OCI-LY7 (cell line): ENCODE measurements around the gene PHYKPL. TPM values are rescaled to one million over a fixed set of nuclear protein-coding genes. Genes with fewer than 3 reads are reported as not detected.
"Not testable (repeated sequence)": the region's sequence is repeated elsewhere in the genome, so short reads cannot be mapped to it uniquely, and the experiment has no call there.

ENCODE experiments used
- BruUV-seq: library from RNA; stranded (reverse); fragments of 400-500 nt; replicated peaks from 2 replicates; lab custom pipeline; 2021; lab: Mats Ljungman, UMichigan
- CTCF ChIA-PET: fragments of 300-600 bp; sonication (Branson Sonifier 250); formaldehyde crosslinking; loops from one replicate; lab custom pipeline; 2022; ENCODE audit warnings: antibody characterized with exemption; ENCODE audit not compliant: unreplicated experiment; lab: Charles Lee
- POLR2A ChIA-PET: fragments of 300-600 bp; sonication (Branson Sonifier 250); formaldehyde crosslinking; loops from one replicate; lab custom pipeline; 2022; ENCODE audit warnings: antibody characterized with exemption; lab: Charles Lee
- DNase-seq: peaks from one replicate; pipeline ENCODE4 v3.0.0-alpha.2; 2015; ENCODE audit warnings: low spot score
- H2AFZ ChIP-seq: fragments of 200-600 bp; sonication (generic), shearing (Covaris generic); 2 replicates; pipeline ENCODE4 v1.6.1; 2014; ENCODE audit warnings: mild to moderate bottlenecking, antibody characterized with exemption, low read length, moderate library complexity
- H3K27ac ChIP-seq: fragments of 200-600 bp; sonication (generic); 2 replicates; pipeline ENCODE4 v1.5.1; 2014; ENCODE audit warnings: mixed run types, low read depth, mild to moderate bottlenecking, moderate library complexity, low read length, inconsistent platforms; ENCODE audit not compliant: poor library complexity, severe bottlenecking
- H3K36me3 ChIP-seq: fragments of 200-600 bp; sonication (generic); 2 replicates; pipeline ENCODE4 v1.6.1; 2014; ENCODE audit warnings: mild to moderate bottlenecking, antibody characterized with exemption, low read length, moderate library complexity, mixed read lengths; ENCODE audit not compliant: insufficient read depth
- H3K4me1 ChIP-seq: fragments of 200-600 bp; sonication (generic); 2 replicates; pipeline ENCODE4 v1.5.1; 2014; ENCODE audit warnings: mild to moderate bottlenecking, low read length; ENCODE audit not compliant: insufficient read depth, poor library complexity, severe bottlenecking
- H3K4me2 ChIP-seq: fragments of 200-600 bp; sonication (generic); 2 replicates; pipeline ENCODE4 v1.6.1; 2014; ENCODE audit warnings: mild to moderate bottlenecking, low read length
- H3K4me3 ChIP-seq: fragments of 200-600 bp; sonication (generic); 2 replicates; pipeline ENCODE4 v1.5.1; 2014; ENCODE audit warnings: mild to moderate bottlenecking, low read depth, low read length; ENCODE audit not compliant: poor library complexity, severe bottlenecking
- H3K79me2 ChIP-seq: fragments of 200-600 bp; sonication (generic); 2 replicates; pipeline ENCODE4 v1.6.1; 2016; ENCODE audit warnings: low read depth, mild to moderate bottlenecking, low read length, moderate library complexity, mixed read lengths; ENCODE audit not compliant: insufficient read depth
- H3K9me2 ChIP-seq: fragments of 200-600 bp; sonication (generic); 2 replicates; pipeline ENCODE4 v1.6.1; 2016; ENCODE audit warnings: mild to moderate bottlenecking, low read length, mixed read lengths; ENCODE audit not compliant: insufficient read depth
- H3K9me3 ChIP-seq: fragments of 200-600 bp; sonication (generic); 2 replicates; pipeline ENCODE4 v1.6.1; 2014; ENCODE audit warnings: mild to moderate bottlenecking, mixed run types, low read length, mixed read lengths
- H4K20me1 ChIP-seq: fragments of 200-600 bp; sonication (generic); 2 replicates; pipeline ENCODE4 v1.6.1; 2014; ENCODE audit warnings: mild to moderate bottlenecking, antibody characterized with exemption, low read length, moderate library complexity, mixed read lengths; ENCODE audit not compliant: insufficient read depth
- EZH2phosphoT487 ChIP-seq: fragments of 200-600 bp; sonication (generic); IDR thresholded peaks from 2 replicates; pipeline ENCODE4 v1.6.1; 2018; ENCODE audit warnings: low read depth, borderline replicate concordance, mild to moderate bottlenecking, mixed run types, antibody characterized with exemption, low read length, moderate library complexity, mixed read lengths
- intact Hi-C: fragments of 100-400 bp; cut with micrococcal nuclease; formaldehyde crosslinking; loops from one replicate; pipeline ENCODE4 v1.10.0; 2022; ENCODE audit not compliant: unreplicated experiment
- total RNA-seq, 2 experiments: library from RNA; depleted of rRNA in 1 of 2; stranded (reverse); fragments of >200 nt in 1 of 2; shearing (Covaris generic) in 1 of 2; gene quantifications; 2 replicates each; pipeline ENCODE4 v1.2.3, GENCODE V29; 2014 to 2022
- TF ChIP-seq, protein P1 (sequence below): fragments of 200-600 bp; sonication (generic); conservative IDR thresholded peaks from 2 replicates; pipeline ENCODE4 v1.5.1; 2014; ENCODE audit warnings: mild to moderate bottlenecking, antibody characterized with exemption, low read length, moderate library complexity, mixed read lengths

Gene PHYKPL
- total RNA-seq, 2 experiments from 2014 or later, result 86.3 to 146 TPM

DNA sequence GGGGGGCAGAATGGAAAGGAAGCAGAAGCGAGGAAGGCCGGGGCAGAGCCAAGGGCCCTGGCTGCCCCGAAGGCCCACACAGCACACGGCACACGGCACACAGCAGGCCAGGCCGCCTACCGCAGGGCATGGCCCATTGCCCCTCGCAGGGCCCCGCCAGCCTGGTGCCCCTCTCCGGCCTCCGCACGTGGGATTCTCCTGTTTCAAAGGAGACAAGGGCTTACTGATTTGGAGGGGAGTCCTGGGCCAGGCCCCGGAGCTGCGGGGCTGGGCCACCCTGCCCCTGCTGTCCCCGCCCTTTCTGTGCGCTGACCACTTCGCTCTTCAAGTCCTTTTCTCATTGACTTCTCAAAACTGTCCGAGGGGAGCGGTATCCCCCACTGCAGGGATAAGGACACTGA lies 7.7 kb upstream of the PHYKPL start:
- DNase-seq, result no peak
- Histone ChIP-seq H3K9me2 (no peaks in the 10 kb centered on the region), H3K79me2 (no peaks in the 10 kb centered on the region), H3K9me3 (no peaks in the 10 kb centered on the region), H3K36me3 (no peaks in the 10 kb centered on the region), H3K27ac (peak overlapping the region; percentile 3), H3K4me2 (peak overlapping the region; percentile 39), H3K4me3 (no peak overlapping the region), H2AFZ (peak overlapping the region; percentile 59), H3K4me1 (peaks cover 34% of the 10 kb centered on the region), H4K20me1 (no peaks in the 10 kb centered on the region)
- intact Hi-C loops, result no loop called here
- POLR2A ChIA-PET, result interaction anchor here (4.4 kb wide), 1 partner anchor 11 kb away, joined by 22 read pairs; no protein-coding TSS in a partner anchor
- BruUV-seq, result no TSS peak
- TF ChIP-seq, protein P1, sequence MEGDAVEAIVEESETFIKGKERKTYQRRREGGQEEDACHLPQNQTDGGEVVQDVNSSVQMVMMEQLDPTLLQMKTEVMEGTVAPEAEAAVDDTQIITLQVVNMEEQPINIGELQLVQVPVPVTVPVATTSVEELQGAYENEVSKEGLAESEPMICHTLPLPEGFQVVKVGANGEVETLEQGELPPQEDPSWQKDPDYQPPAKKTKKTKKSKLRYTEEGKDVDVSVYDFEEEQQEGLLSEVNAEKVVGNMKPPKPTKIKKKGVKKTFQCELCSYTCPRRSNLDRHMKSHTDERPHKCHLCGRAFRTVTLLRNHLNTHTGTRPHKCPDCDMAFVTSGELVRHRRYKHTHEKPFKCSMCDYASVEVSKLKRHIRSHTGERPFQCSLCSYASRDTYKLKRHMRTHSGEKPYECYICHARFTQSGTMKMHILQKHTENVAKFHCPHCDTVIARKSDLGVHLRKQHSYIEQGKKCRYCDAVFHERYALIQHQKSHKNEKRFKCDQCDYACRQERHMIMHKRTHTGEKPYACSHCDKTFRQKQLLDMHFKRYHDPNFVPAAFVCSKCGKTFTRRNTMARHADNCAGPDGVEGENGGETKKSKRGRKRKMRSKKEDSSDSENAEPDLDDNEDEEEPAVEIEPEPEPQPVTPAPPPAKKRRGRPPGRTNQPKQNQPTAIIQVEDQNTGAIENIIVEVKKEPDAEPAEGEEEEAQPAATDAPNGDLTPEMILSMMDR, result no peak
- TF ChIP-seq EZH2phosphoT487, result no peak
- CTCF ChIA-PET, result no interaction called here

DNA sequence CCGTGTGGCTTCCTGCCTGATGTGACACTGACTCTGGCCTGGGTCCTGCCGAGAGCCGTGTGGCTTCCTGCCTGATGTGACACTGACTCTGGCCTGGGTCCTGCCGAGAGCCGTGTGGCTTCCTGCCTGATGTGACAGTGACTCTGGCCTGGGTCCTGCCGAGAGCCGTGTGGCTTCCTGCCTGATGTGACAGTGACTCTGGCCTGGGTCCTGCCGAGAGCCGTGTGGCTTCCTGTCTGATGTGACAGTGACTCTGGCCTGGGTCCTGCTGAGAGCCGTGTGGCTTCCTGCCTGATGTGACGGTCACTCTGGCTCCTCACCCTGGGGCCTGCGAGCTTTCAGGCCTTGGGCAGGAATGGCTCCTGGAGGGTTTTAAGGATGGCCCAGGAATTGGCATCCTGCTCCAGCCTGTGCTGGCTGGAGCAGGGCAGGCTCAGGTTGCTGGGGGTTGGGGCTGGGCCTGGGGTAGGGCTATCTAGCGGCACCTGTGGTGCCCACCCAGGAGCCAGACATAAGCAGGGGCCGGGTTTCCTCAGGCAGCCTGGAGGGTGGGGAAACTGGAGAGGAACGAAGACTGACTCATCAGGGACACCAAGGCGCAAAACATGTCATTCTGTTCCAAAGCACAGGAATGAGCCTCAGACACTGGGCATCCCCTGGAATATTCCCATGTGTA lies 7.2 kb upstream of the PHYKPL start:
- H3K9me2 ChIP-seq, BruUV-seq, DNase-seq, H3K4me3 ChIP-seq, H3K36me3 ChIP-seq, H3K79me2 ChIP-seq, CTCF ChIA-PET, H3K9me3 ChIP-seq, H4K20me1 ChIP-seq: not testable (repeated sequence)
- intact Hi-C loops, result loop anchor here (10.0 kb wide), 1 partner anchor 385 kb away; the partner anchor contains the start of gene CLK4
- Histone ChIP-seq H2AFZ (peak overlapping the region; percentile 59; the same call in 1 of the 2 replicates), H3K27ac (peak overlapping the region; percentile 64), H3K4me1 (peaks cover 36% of the 10 kb centered on the region), H3K4me2 (peak overlapping the region; percentile 39)
- POLR2A ChIA-PET, result interaction anchor here (1.6 to 4.4 kb wide), 2 partner anchors 11 kb away, joined by 4 to 22 read pairs; no protein-coding TSS in a partner anchor

DNA sequence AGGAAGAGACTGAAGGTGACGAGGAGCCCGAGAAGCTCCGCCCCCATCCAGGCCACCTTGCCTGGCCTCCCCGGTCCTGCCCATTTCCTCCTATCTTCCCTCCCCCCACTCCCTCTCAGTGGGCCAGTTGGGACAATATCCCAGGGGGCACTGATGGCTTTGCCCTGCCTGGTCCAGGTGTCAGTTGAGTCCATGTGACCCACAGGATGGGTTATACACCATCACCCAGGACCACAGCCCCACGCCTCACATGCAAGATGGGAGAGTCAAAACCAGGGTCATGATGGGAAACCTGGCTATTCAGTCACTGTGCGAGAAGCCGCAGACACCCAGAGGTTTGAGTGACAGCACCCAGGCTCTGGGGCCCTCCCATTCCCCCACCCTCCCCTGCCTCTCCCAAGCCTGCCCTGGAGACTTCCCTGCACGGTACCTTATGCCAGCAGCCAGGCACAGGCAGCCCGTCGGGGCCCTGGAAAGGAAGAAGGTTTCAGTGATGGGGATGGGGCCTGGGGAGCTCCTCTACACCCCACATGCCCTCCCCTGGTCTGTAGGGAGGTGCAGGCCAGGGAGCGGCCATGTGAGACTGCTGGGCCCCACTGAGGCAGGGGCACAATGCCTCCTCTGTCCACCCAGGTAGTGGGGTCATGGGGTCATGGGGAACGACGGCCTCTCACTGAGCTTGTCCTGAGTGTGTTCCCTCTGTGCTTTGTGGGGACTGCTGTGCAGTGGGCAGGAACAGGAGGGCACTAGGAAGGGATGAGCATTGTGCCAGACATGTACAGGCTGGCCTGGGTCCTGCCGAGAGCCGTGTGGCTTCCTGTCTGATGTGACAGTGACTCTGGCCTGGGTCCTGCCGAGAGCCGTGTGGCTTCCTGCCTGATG lies 6.3 kb upstream of the PHYKPL start:
- Histone ChIP-seq H3K9me3 (no peaks in the 10 kb centered on the region), H3K9me2 (no peaks in the 10 kb centered on the region), H3K4me3 (peak overlapping the region; percentile 7), H3K36me3 (no peaks in the 10 kb centered on the region), H3K4me2 (peak overlapping the region; percentile 51), H2AFZ (peak overlapping the region; percentile 59), H4K20me1 (no peaks in the 10 kb centered on the region), H3K27ac (peak overlapping the region; percentile 64), H3K79me2 (no peaks in the 10 kb centered on the region), H3K4me1 (peaks cover 41% of the 10 kb centered on the region)
- BruUV-seq, result no TSS peak
- TF ChIP-seq, protein P1, result no peak
- TF ChIP-seq EZH2phosphoT487, result no peak
- DNase-seq, result no peak
- CTCF ChIA-PET, result no interaction called here
- POLR2A ChIA-PET, result interaction anchor here (1.6 to 4.4 kb wide), 2 partner anchors 10 to 12 kb away, joined by 4 to 22 read pairs; no protein-coding TSS in a partner anchor
- intact Hi-C loops, result loop anchor here (1.0 to 10.0 kb wide), 2 partner anchors 41 to 386 kb away; partner anchors contain the start of gene CLK4
